ENCODE data around the gene LRRC63.

Gene LRRC63

DNA sequence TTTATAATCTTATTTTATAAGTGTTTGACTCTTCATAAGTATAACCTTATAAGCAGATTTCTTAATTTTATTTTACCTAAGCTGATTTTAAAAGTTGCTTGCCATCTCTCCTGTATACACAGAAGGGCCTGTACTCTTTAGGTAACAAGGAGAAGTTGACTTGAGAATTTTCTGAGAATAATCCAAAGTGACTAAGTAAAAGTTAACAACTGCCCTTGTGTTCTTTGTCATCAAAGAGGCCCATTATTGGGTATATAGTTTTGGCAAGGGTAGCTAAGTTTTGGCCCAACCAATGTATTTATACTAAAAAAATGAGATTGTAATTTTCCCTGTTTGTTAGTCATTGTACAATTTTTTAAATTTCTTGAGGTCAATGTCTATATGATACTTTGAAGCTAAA lies 32.9 kb upstream of the LRRC63 start:
- Histone ChIP-seq H3K27ac (no peak overlapping the region), H3K4me3 (ENCODE audit: low read depth, low read length) (no peak overlapping the region), H3K36me3 (replicated peaks) (no peaks in the 10 kb centered on the region), H3K27me3 (replicated peaks) (no peaks in the 10 kb centered on the region)
- in situ Hi-C loops (cut with HindIII; ENCODE audit: low pct_ligation_motif_present, low sequenced_read_pairs), result no loop called here
- TF ChIP-seq, protein P1, sequence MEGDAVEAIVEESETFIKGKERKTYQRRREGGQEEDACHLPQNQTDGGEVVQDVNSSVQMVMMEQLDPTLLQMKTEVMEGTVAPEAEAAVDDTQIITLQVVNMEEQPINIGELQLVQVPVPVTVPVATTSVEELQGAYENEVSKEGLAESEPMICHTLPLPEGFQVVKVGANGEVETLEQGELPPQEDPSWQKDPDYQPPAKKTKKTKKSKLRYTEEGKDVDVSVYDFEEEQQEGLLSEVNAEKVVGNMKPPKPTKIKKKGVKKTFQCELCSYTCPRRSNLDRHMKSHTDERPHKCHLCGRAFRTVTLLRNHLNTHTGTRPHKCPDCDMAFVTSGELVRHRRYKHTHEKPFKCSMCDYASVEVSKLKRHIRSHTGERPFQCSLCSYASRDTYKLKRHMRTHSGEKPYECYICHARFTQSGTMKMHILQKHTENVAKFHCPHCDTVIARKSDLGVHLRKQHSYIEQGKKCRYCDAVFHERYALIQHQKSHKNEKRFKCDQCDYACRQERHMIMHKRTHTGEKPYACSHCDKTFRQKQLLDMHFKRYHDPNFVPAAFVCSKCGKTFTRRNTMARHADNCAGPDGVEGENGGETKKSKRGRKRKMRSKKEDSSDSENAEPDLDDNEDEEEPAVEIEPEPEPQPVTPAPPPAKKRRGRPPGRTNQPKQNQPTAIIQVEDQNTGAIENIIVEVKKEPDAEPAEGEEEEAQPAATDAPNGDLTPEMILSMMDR (IDR thresholded peaks at IDR 0.05; ENCODE audit: low read depth, low read length, missing control alignments), result no peak
- DNase-seq, result no peak

DNA sequence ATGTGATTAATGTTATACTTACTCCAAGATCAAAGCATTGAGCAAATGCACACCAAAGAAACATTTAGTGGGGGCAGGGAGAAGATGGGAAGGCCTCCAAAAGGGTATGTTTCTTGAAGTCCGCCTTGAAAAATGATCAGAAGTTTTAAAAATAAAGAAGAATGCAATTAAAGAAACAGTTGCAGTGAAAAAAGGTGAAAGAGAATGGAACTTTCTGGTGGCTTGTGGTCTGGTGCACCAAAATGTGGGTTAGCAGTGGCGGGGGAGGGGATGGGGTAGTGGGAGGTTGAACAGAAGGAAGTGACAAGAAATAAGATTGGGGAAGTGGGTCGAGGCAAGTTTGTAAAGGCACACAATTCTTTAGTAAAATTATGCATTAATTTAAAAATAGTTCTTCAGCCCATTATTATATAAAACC lies 32.2 kb upstream of the LRRC63 start:
- TF ChIP-seq, protein P1 (IDR thresholded peaks at IDR 0.05; ENCODE audit: low read depth, low read length, missing control alignments), result no peak
- no peak for DNase-seq
- H3K36me3 ChIP-seq (replicated peaks), result no peaks in the 10 kb centered on the region
- in situ Hi-C loops (cut with HindIII; ENCODE audit: low pct_ligation_motif_present, low sequenced_read_pairs), result no loop called here
- H3K4me3 ChIP-seq (ENCODE audit: low read depth, low read length), result no peak overlapping the region
- H3K27ac ChIP-seq, result no peak overlapping the region
- H3K27me3 ChIP-seq (replicated peaks), result no peaks in the 10 kb centered on the region

DNA sequence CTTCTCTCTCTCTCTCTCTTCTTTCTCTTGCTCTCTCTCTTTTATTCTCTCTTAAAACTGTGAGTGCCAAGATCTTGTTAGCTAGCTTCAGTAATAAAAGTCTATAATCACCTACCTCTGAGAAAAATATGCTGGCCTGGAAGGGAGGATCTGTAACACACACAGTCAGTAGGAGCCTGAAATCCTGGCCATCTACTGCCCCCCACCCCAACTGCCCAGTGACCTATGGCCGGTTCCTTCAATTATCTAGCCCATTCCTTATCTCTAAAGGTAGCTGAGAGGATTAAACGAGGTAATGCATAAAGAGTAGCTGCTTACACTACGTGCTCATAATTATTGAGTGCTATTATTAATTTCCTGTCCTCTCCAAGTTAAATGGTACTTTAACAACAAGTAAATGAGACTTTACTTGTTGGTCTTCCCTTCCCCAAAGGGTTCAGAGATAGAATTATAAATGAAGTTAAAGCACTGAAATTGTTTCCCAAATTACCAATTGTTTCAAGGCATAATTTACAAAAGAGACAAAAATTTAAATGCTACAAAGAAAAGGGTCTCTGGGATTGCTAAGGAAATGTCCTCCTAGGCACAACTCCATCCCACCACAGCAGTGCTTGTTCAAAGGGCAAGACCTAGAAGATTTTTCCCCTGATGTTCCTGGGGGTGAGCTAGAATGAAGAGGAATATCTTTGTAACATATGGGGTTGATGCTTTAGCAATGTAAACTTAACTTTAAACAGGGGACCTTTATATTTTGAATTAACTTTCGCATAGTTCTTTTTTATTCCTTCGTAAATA lies 31.6 kb upstream of the LRRC63 start:
- DNase-seq, result no peak
- no peak overlapping the region for H3K27ac ChIP-seq
- no peaks in the 10 kb centered on the region for H3K27me3 ChIP-seq (replicated peaks)
- no peak overlapping the region for H3K4me3 ChIP-seq (ENCODE audit: low read depth, low read length)
- TF ChIP-seq, protein P1 (IDR thresholded peaks at IDR 0.05; ENCODE audit: low read depth, low read length, missing control alignments), result no peak
- no peaks in the 10 kb centered on the region for H3K36me3 ChIP-seq (replicated peaks)
- in situ Hi-C loops (cut with HindIII; ENCODE audit: low pct_ligation_motif_present, low sequenced_read_pairs), result no loop called here

DNA sequence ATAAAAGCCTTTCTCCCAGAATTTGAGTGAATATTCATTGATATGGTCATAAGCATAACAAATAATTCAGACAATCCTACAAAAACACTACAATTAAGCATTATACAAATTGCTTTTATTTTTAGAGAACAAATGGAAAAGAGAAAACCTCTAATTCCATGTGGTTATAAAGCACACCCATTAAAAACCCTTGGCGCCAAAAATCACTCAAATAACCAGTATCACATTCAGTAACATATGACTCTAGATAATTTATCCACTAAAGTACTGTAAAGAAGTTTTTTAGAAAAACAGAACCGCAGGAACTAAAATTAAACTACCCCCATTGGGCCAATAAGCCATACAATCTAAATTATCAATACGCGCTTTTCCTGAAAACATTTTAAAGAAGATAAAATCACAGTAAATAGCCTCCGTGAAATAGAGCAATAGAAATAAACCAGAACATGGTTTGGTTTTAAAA lies 30.3 kb upstream of the LRRC63 start:
- no peak for DNase-seq
- in situ Hi-C loops (cut with HindIII; ENCODE audit: low pct_ligation_motif_present, low sequenced_read_pairs), result no loop called here
- Histone ChIP-seq H3K27ac (no peak overlapping the region), H3K36me3 (replicated peaks) (no peaks in the 10 kb centered on the region), H3K27me3 (replicated peaks) (no peaks in the 10 kb centered on the region), H3K4me3 (ENCODE audit: low read depth, low read length) (no peak overlapping the region)
- TF ChIP-seq, protein P1 (IDR thresholded peaks at IDR 0.05; ENCODE audit: low read depth, low read length, missing control alignments), result no peak

DNA sequence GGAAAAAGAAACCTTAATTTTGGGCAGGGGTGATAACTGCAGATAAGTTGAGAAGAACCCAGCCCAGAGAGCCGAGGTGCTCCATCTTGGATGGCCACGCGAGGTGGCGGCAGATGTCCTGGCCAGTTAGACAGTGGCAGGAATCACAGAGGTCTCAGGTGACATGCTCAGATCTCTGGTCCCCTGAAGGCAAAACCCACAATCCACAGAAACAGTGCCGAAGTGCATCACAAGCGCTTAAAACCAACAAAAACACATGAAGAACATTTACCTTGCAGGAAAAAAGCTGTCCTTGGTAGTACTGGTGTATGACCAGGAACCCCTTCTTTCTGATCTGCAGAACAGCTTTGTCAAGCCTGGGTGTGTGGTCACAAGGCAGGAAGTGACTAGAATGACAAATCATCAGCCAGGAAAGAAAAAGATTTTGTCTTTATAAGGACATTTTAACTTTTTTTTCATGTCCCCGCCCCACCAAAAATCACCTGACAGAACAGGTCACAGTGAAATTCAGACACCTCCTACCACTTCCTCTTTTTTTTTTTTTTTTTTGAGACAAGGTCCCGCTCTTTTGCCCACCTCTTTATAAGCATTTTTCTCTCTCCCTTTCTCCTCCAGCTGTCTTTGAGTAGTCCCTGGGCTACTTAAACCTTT lies 29.8 kb upstream of the LRRC63 start, which contains the start of gene LCP1:
LCP1 (minus strand) TSS at position 338 of the 651 bp plus-strand sequence. CDS start 22,515 bp downstream, outside the sequence.
- no peak within 1 kb of the TSS for H3K27ac ChIP-seq
- no peak for DNase-seq
- in situ Hi-C loops (cut with HindIII; ENCODE audit: low pct_ligation_motif_present, low sequenced_read_pairs), result no loop called here

More for the DNA sequence above, 29.8 kb upstream of the LRRC63 start, which contains the start of gene LCP1:
- H3K4me3 ChIP-seq (ENCODE audit: low read depth, low read length), result no peak within 1 kb of the TSS
- H3K36me3 ChIP-seq (replicated peaks), result no peaks in the 10 kb centered on the region
- TF ChIP-seq, protein P1 (IDR thresholded peaks at IDR 0.05; ENCODE audit: low read depth, low read length, missing control alignments), result no peak
- H3K27me3 ChIP-seq (replicated peaks), result no peaks in the 10 kb centered on the region
